Activated naive CD4-positive, alpha-beta T cell treated with anti-CD3 and anti-CD28 coated beads, Interleukin-2, amount 50 U/mL, for 24 hours (primary cell): Measurements from ENCODE around the gene HOXA2.
A peak's percentile ranks its signal among the peaks of the same experiment; 100 is the strongest.

Source experiments
- H3K27ac Mint-ChIP-seq: one replicate; pipeline ENCODE4 v1.8.0; 2021; ENCODE audit warnings: mild to moderate bottlenecking, mixed read lengths
- H3K27me3 Mint-ChIP-seq: one replicate; pipeline ENCODE4 v1.8.0; 2021; ENCODE audit warnings: mixed read lengths
- H3K36me3 Mint-ChIP-seq: one replicate; pipeline ENCODE4 v1.8.0; 2021; ENCODE audit warnings: mixed read lengths
- H3K4me1 Mint-ChIP-seq: one replicate; pipeline ENCODE4 v1.8.0; 2021; ENCODE audit warnings: mixed read lengths
- H3K4me3 Mint-ChIP-seq: one replicate; pipeline ENCODE4 v1.8.0; 2021; ENCODE audit warnings: mild to moderate bottlenecking, mixed read lengths
- H3K9me3 Mint-ChIP-seq: one replicate; pipeline ENCODE4 v1.8.0; 2021; ENCODE audit warnings: mixed read lengths

The HOXA2 gene

GRCh38 chr7:27122077-27122910 lies 19.8 kb upstream of the HOXA2 start:
- Mint-ChIP-seq H3K9me3 (no peaks in the 10 kb centered on the region), H3K27me3 (peaks cover 13% of the 10 kb centered on the region), H3K36me3 (no peaks in the 10 kb centered on the region), H3K4me1 (no peaks in the 10 kb centered on the region), H3K4me3 (no peak overlapping the region), H3K27ac (no peak overlapping the region)

DNA sequence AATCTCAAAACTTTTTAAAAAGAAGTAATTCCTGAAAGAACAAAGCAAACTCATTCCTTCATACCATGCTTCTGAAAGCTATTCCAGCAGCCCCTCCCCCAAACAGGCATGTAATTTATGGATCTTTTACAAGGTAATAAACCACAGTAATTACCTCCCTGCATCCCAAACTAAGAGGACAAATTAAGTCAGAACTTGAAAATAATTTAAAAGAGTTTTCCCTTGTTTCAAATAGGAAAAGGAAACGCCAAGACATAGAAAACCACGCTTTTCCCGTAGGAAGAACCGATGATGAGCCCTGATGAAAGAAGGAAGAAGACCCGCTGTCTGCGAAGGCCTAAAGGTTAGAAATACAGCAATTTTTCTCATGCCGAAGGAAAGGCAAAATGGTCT lies 19.2 kb upstream of the HOXA2 start:
- Mint-ChIP-seq H3K27me3 (peaks cover 13% of the 10 kb centered on the region), H3K36me3 (no peaks in the 10 kb centered on the region), H3K27ac (no peak overlapping the region), H3K4me1 (no peaks in the 10 kb centered on the region), H3K9me3 (no peaks in the 10 kb centered on the region), H3K4me3 (no peak overlapping the region)

GRCh38 chr7:27119412-27119911 lies 17.0 kb upstream of the HOXA2 start:
- H3K27me3 Mint-ChIP-seq = peaks cover 5% of the 10 kb centered on the region
- no peaks in the 10 kb centered on the region for H3K36me3 Mint-ChIP-seq
- no peak overlapping the region for H3K4me3 Mint-ChIP-seq

DNA sequence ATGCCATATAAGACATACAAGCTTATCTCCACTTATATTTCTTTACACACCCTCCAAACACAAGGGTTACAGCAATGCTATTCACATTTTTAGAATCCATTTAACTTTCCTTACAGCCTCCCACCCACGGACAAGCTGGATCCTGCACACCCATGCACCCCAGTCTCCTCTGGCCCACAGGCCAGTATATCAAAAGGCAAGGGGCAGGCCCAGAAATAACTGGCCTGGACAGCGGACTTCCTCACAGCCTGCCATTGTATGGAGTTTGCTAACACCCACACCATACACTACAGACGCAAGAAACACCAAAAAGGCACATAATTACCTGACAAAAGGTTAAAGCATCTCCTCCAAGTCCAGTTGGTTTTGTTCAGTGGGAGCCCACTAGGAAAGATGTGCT lies 16.1 kb upstream of the HOXA2 start:
- no peaks in the 10 kb centered on the region for H3K9me3 Mint-ChIP-seq
- no peaks in the 10 kb centered on the region for H3K36me3 Mint-ChIP-seq
- no peaks in the 10 kb centered on the region for H3K4me1 Mint-ChIP-seq
- H3K27ac Mint-ChIP-seq = no peak overlapping the region
- peaks cover 4% of the 10 kb centered on the region for H3K27me3 Mint-ChIP-seq
- H3K4me3 Mint-ChIP-seq = no peak overlapping the region

More at GRCh38 chr7:27119412-27119911, 17.0 kb upstream of the HOXA2 start:
- Mint-ChIP-seq H3K9me3 (no peaks in the 10 kb centered on the region), H3K4me1 (no peaks in the 10 kb centered on the region), H3K27ac (peak overlapping the region; percentile 10)

GRCh38 chr7:27117887-27118491 lies 15.5 kb upstream of the HOXA2 start:
- no peak overlapping the region for H3K4me3 Mint-ChIP-seq
- no peaks in the 10 kb centered on the region for H3K9me3 Mint-ChIP-seq
- no peaks in the 10 kb centered on the region for H3K4me1 Mint-ChIP-seq
- H3K27me3 Mint-ChIP-seq = peaks cover 4% of the 10 kb centered on the region
- no peaks in the 10 kb centered on the region for H3K36me3 Mint-ChIP-seq
- H3K27ac Mint-ChIP-seq = no peak overlapping the region

DNA sequence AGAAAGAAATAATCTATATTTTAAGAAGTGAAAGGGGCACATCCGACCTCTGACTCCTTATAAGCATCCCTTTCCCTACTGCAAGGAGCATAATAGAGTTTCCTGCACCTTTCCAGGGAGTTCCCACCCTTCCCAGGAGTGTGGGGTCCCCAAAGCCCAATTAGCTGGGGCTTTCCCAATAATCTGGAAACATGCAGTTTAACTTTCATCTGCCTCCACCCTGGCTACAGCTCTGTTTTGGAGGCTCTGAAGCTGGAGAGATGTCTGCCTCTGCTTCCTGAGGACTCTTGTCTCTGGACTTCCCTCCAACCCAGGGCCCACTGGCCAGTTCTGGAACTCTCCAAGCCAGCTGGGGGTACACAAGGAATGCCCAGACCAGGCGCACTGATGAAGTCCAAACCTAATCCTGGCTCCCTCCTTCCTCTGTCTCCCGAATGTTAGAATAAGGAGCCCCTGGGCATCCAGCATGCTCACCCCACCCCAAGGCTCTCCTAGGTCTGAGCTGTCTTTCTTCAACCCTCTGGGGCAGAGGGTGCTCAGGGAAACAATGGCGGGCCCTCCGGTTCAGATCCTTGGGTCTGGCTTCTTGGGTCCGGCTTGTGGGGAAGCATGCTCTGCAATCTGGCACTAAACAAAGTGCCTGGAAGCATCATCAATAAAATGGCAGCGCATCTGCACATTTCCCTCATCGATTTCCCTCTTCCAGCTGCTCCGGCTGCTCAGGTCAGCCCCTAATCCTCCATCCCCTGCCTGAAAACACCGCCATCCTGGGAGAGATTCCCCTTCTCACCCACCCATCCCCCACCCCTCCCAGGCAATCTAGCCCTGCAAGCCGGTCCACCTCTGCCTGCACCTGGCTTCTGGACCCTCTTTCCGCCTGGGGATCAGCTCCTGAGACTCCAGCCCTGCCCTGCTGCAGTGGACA lies 14.7 kb upstream of the HOXA2 start:
- Mint-ChIP-seq H3K36me3 (no peaks in the 10 kb centered on the region), H3K27ac (no peak overlapping the region), H3K4me1 (no peaks in the 10 kb centered on the region), H3K9me3 (no peaks in the 10 kb centered on the region), H3K27me3 (peaks cover 4% of the 10 kb centered on the region), H3K4me3 (no peak overlapping the region)

GRCh38 chr7:27116031-27116961 lies 13.8 kb upstream of the HOXA2 start:
- Mint-ChIP-seq H3K27me3 (peaks cover 4% of the 10 kb centered on the region), H3K4me3 (no peak overlapping the region), H3K4me1 (no peaks in the 10 kb centered on the region), H3K9me3 (no peaks in the 10 kb centered on the region), H3K27ac (no peak overlapping the region), H3K36me3 (no peaks in the 10 kb centered on the region)

- Mint-ChIP-seq H3K4me3 (no peak overlapping the region), H3K4me1 (no peaks in the 10 kb centered on the region), H3K27me3 (peaks cover 4% of the 10 kb centered on the region), H3K9me3 (no peaks in the 10 kb centered on the region), H3K27ac (no peak overlapping the region), H3K36me3 (no peaks in the 10 kb centered on the region)
Observed at GRCh38 chr7:27115221-27116026, 12.9 kb upstream of the HOXA2 start.

DNA sequence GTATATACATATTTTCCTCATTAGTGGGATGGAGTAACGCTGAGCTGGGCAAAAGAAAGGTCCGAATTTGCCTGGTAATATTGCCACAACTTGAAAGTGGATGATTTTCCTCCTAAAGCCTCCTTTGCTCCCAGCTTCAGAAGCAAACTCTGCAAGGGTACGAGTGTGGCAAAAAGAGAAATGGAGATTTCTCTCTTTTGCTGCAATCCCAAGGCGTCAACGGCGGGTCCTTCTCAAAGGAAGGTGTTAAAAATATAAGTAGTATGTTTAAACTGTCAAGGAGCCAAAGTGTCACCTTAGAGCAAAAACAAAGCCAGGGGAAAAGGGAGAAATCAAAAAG lies 12.4 kb upstream of the HOXA2 start:
- H3K27ac Mint-ChIP-seq = no peak overlapping the region
- H3K4me3 Mint-ChIP-seq = no peak overlapping the region
- H3K9me3 Mint-ChIP-seq = no peaks in the 10 kb centered on the region
- H3K36me3 Mint-ChIP-seq = no peaks in the 10 kb centered on the region
- no peaks in the 10 kb centered on the region for H3K4me1 Mint-ChIP-seq
- H3K27me3 Mint-ChIP-seq = peaks cover 5% of the 10 kb centered on the region

- H3K27me3 Mint-ChIP-seq = peaks cover 5% of the 10 kb centered on the region
- no peaks in the 10 kb centered on the region for H3K4me1 Mint-ChIP-seq
- no peak overlapping the region for H3K27ac Mint-ChIP-seq
- H3K36me3 Mint-ChIP-seq = no peaks in the 10 kb centered on the region
- no peak overlapping the region for H3K4me3 Mint-ChIP-seq
- H3K9me3 Mint-ChIP-seq = no peaks in the 10 kb centered on the region
Observed at GRCh38 chr7:27113991-27114769, 11.7 kb upstream of the HOXA2 start.

GRCh38 chr7:27112955-27113949 lies 10.8 kb upstream of the HOXA2 start:
- Mint-ChIP-seq H3K36me3 (no peaks in the 10 kb centered on the region), H3K4me1 (no peaks in the 10 kb centered on the region), H3K27me3 (peaks cover 3% of the 10 kb centered on the region), H3K4me3 (no peak overlapping the region), H3K9me3 (no peaks in the 10 kb centered on the region), H3K27ac (no peak overlapping the region)

DNA sequence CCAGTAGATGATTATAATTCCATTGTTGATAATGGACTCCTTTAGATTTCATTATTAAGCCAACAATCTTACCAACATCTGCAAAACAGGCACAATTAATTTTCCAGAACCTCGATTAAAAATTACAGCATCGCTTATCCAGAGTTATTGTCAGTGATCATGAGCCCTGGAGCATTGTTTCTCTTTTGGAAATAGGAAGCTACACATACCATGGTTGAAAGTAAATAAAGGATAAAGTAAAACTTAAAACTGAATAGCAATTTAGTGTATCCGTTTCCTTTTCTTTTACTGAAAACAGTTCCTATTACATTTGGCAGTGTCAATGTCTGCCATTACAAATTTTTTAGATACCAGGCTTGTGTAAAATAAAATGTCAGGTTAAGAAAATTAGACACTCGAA lies 9.9 kb upstream of the HOXA2 start:
- Mint-ChIP-seq H3K9me3 (no peaks in the 10 kb centered on the region), H3K4me1 (no peaks in the 10 kb centered on the region), H3K27me3 (peaks cover 3% of the 10 kb centered on the region), H3K4me3 (no peak overlapping the region), H3K27ac (no peak overlapping the region), H3K36me3 (no peaks in the 10 kb centered on the region)
